ENCODE data around the gene PTPRA.

PTPRA gene

DNA sequence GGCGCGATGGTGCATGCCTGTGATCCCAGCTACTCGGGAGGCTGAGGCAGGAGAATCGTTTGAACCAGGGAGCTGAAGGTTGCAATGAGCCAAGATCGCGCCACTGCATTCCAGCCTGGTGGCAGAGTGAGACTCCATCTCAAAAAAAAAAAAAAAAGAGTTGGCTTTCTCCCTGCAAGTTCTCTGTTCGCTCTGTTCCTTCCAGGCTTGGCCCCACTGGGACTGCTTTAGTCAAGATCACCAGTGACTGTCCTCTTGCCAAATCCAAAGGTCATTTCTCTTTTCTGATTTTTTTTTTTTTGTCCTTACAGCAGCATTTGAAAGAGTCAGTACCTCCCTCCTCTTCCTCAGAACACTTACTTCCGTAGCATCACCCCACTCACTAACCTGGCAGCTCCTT is 159.3 kb downstream of the PTPRA start:
- H3K9me3 ChIP-seq (ENCODE audit: control insufficient read depth in 2 of 2, low read length in 2 of 2) = no peaks in the 10 kb centered on the region
- no peak overlapping the region for H3K9ac ChIP-seq (ENCODE audit: low read depth in 1 of 2, low read length in 2 of 2)
- no peaks in the 10 kb centered on the region for H3K4me1 ChIP-seq (ENCODE audit: control insufficient read depth in 2 of 2, insufficient read depth in 2 of 2, low read length in 2 of 2)
- H3K36me3 ChIP-seq (ENCODE audit: control insufficient read depth in 2 of 2, insufficient read depth in 2 of 2, low read length in 2 of 2) = peaks cover 57 to 64% of the 10 kb centered on the region in 2 donors
- no peak overlapping the region for H3K4me3 ChIP-seq (ENCODE audit: low read length in 2 of 2)
- H3K27me3 ChIP-seq (ENCODE audit: control insufficient read depth in 2 of 2, insufficient read depth in 2 of 2, low read length in 2 of 2) = no peaks in the 10 kb centered on the region
- no peak overlapping the region for H3K27ac ChIP-seq (ENCODE audit: low read depth in 2 of 2, low read length in 2 of 2)

GRCh38 chr20:3037654-3038053 is 164.4 kb downstream of the PTPRA start:
- Histone ChIP-seq H3K9me3 (ENCODE audit: control insufficient read depth in 2 of 2, low read length in 2 of 2) (no peaks in the 10 kb centered on the region), H3K9ac (ENCODE audit: low read depth in 1 of 2, low read length in 2 of 2) (no peak overlapping the region), H3K4me3 (ENCODE audit: low read length in 2 of 2) (no peak overlapping the region), H3K36me3 (ENCODE audit: control insufficient read depth in 2 of 2, insufficient read depth in 2 of 2, low read length in 2 of 2) (peaks cover 53 to 65% of the 10 kb centered on the region in 2 donors), H3K4me1 (ENCODE audit: control insufficient read depth in 2 of 2, insufficient read depth in 2 of 2, low read length in 2 of 2) (peaks cover 0 to 7% of the 10 kb centered on the region in 2 donors), H3K27me3 (ENCODE audit: control insufficient read depth in 2 of 2, insufficient read depth in 2 of 2, low read length in 2 of 2) (no peaks in the 10 kb centered on the region), H3K27ac (ENCODE audit: low read depth in 2 of 2, low read length in 2 of 2) (no peak overlapping the region)

DNA sequence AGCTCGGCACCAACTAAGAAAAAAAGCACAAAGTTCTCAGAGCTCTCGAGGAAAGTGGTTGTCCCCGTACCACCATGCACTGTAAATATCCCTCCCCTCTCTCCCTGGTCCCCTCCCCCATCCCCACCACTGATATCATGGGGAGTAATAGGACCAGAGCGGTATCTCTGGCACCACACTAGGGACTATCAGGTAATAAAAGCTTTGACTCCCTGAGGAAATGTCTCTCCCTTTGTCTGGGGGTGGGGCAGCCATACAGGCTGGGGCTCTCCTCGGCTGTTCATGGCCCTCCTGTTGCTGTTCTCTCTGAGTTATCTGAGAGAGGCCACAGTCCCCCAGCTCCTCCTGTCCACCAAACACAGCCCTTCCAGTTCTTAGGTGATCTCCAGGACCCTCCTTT is 165.2 kb downstream of the PTPRA start:
- Histone ChIP-seq H3K27ac (ENCODE audit: low read depth in 2 of 2, low read length in 2 of 2) (no peak overlapping the region), H3K27me3 (ENCODE audit: control insufficient read depth in 2 of 2, insufficient read depth in 2 of 2, low read length in 2 of 2) (no peaks in the 10 kb centered on the region), H3K9ac (ENCODE audit: low read depth in 1 of 2, low read length in 2 of 2) (no peak overlapping the region), H3K4me3 (ENCODE audit: low read length in 2 of 2) (no peak overlapping the region), H3K4me1 (ENCODE audit: control insufficient read depth in 2 of 2, insufficient read depth in 2 of 2, low read length in 2 of 2) (peaks cover 0 to 7% of the 10 kb centered on the region in 2 donors), H3K36me3 (ENCODE audit: control insufficient read depth in 2 of 2, insufficient read depth in 2 of 2, low read length in 2 of 2) (peaks cover 53 to 61% of the 10 kb centered on the region in 2 donors), H3K9me3 (ENCODE audit: control insufficient read depth in 2 of 2, low read length in 2 of 2) (no peaks in the 10 kb centered on the region)

GRCh38 chr20:3039426-3039825 is 166.1 kb downstream of the PTPRA start:
- Histone ChIP-seq H3K9ac (ENCODE audit: low read depth in 1 of 2, low read length in 2 of 2) (no peak overlapping the region), H3K36me3 (ENCODE audit: control insufficient read depth in 2 of 2, insufficient read depth in 2 of 2, low read length in 2 of 2) (peaks cover 53 to 58% of the 10 kb centered on the region in 2 donors), H3K4me1 (ENCODE audit: control insufficient read depth in 2 of 2, insufficient read depth in 2 of 2, low read length in 2 of 2) (peaks cover 0 to 7% of the 10 kb centered on the region in 2 donors), H3K9me3 (ENCODE audit: control insufficient read depth in 2 of 2, low read length in 2 of 2) (no peaks in the 10 kb centered on the region), H3K27me3 (ENCODE audit: control insufficient read depth in 2 of 2, insufficient read depth in 2 of 2, low read length in 2 of 2) (no peaks in the 10 kb centered on the region), H3K27ac (ENCODE audit: low read depth in 2 of 2, low read length in 2 of 2) (no peak overlapping the region), H3K4me3 (ENCODE audit: low read length in 2 of 2) (no peak overlapping the region)

GRCh38 chr20:3040086-3040485 is 166.8 kb downstream of the PTPRA start:
- Histone ChIP-seq H3K36me3 (ENCODE audit: control insufficient read depth in 2 of 2, insufficient read depth in 2 of 2, low read length in 2 of 2) (peaks cover 49 to 53% of the 10 kb centered on the region in 2 donors), H3K4me3 (ENCODE audit: low read length in 2 of 2) (no peak overlapping the region), H3K27me3 (ENCODE audit: control insufficient read depth in 2 of 2, insufficient read depth in 2 of 2, low read length in 2 of 2) (no peaks in the 10 kb centered on the region), H3K4me1 (ENCODE audit: control insufficient read depth in 2 of 2, insufficient read depth in 2 of 2, low read length in 2 of 2) (peaks cover 0 to 7% of the 10 kb centered on the region in 2 donors), H3K27ac (ENCODE audit: low read depth in 2 of 2, low read length in 2 of 2) (no peak overlapping the region), H3K9ac (ENCODE audit: low read depth in 1 of 2, low read length in 2 of 2) (no peak overlapping the region), H3K9me3 (ENCODE audit: control insufficient read depth in 2 of 2, low read length in 2 of 2) (no peaks in the 10 kb centered on the region)

DNA sequence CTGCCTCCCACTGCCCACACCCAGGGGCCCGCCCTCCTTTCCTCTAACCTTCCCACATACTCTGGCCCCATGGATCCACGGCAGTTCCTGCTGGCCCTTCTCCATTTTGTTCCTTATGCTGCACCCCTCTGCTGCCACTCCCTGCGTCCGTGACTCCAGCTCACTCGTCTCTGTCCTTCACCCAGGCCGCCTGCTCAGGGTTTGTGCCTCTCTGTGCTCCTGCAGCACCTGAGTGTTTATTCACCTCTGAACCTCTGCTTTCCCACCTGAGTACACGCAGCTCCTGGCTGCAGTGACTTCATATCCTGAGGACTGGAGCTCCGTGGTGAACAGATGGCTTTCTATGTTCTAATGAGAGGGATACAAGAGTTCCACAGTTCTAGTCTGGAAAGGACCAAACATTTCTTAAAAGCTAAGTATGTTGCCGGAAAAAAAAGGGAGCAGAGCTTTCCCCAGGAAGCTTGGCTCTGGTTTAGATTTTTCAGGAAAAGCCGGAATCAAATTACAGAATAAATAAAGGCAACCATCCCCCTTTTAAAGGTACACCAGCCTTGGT is 168.7 kb downstream of the PTPRA start:
- Histone ChIP-seq H3K4me1 (ENCODE audit: control insufficient read depth in 2 of 2, insufficient read depth in 2 of 2, low read length in 2 of 2) (peaks cover 3 to 13% of the 10 kb centered on the region in 2 donors), H3K9ac (ENCODE audit: low read depth in 1 of 2, low read length in 2 of 2) (no peak overlapping the region), H3K27ac (ENCODE audit: low read depth in 2 of 2, low read length in 2 of 2) (peak overlapping the region; percentile 32 to 63), H3K4me3 (ENCODE audit: low read length in 2 of 2) (peak overlapping the region; percentile 48 to 49), H3K36me3 (ENCODE audit: control insufficient read depth in 2 of 2, insufficient read depth in 2 of 2, low read length in 2 of 2) (peaks cover 31 to 35% of the 10 kb centered on the region in 2 donors), H3K27me3 (ENCODE audit: control insufficient read depth in 2 of 2, insufficient read depth in 2 of 2, low read length in 2 of 2) (no peaks in the 10 kb centered on the region), H3K9me3 (ENCODE audit: control insufficient read depth in 2 of 2, low read length in 2 of 2) (no peaks in the 10 kb centered on the region)

GRCh38 chr20:3042625-3043024 is 169.3 kb downstream of the PTPRA start:
- no peaks in the 10 kb centered on the region for H3K27me3 ChIP-seq (ENCODE audit: control insufficient read depth in 2 of 2, insufficient read depth in 2 of 2, low read length in 2 of 2)
- no peak overlapping the region for H3K9ac ChIP-seq (ENCODE audit: low read depth in 1 of 2, low read length in 2 of 2)
- H3K4me3 ChIP-seq (ENCODE audit: low read length in 2 of 2) = no peak overlapping the region
- no peaks in the 10 kb centered on the region for H3K9me3 ChIP-seq (ENCODE audit: control insufficient read depth in 2 of 2, low read length in 2 of 2)
- peaks cover 6 to 15% of the 10 kb centered on the region in 2 donors for H3K4me1 ChIP-seq (ENCODE audit: control insufficient read depth in 2 of 2, insufficient read depth in 2 of 2, low read length in 2 of 2)
- no peak overlapping the region for H3K27ac ChIP-seq (ENCODE audit: low read depth in 2 of 2, low read length in 2 of 2)
- H3K36me3 ChIP-seq (ENCODE audit: control insufficient read depth in 2 of 2, insufficient read depth in 2 of 2, low read length in 2 of 2) = peaks cover 27 to 30% of the 10 kb centered on the region in 2 donors

DNA sequence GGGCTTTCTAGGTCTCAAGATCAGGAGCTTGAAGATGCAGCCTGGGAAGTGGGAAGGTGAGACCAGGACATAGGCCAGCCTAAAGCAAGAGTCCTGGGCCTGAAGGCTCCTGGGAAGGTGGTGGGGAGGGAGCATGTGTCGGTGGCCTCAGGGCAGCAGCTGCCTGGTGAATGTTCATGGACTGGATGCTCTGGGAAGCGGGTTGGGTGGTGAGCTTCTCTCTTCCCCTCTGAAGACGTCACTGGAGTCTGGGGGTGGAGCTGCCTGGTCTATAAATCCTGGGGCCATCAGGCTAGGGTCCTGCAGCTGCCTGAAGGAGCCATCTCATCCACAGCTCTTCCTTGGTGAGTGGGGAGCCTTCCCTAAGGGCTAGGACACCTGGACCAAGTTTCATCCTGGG is 170.0 kb downstream of the PTPRA start, which contains the start of gene GNRH2:
GNRH2 (plus strand) TSS at position 301 of the 400 bp plus-strand sequence. CDS start 793 bp downstream, outside the sequence.
- Histone ChIP-seq H3K27me3 (ENCODE audit: control insufficient read depth in 2 of 2, insufficient read depth in 2 of 2, low read length in 2 of 2) (no peaks in the 10 kb centered on the region), H3K9me3 (ENCODE audit: control insufficient read depth in 2 of 2, low read length in 2 of 2) (no peaks in the 10 kb centered on the region), H3K27ac (ENCODE audit: low read depth in 2 of 2, low read length in 2 of 2) (no peak within 1 kb of the TSS), H3K4me1 (ENCODE audit: control insufficient read depth in 2 of 2, insufficient read depth in 2 of 2, low read length in 2 of 2) (peaks cover 6 to 15% of the 10 kb centered on the region in 2 donors), H3K36me3 (ENCODE audit: control insufficient read depth in 2 of 2, insufficient read depth in 2 of 2, low read length in 2 of 2) (peaks cover 24 to 32% of the 10 kb centered on the region in 2 donors), H3K9ac (ENCODE audit: low read depth in 1 of 2, low read length in 2 of 2) (no peak within 1 kb of the TSS), H3K4me3 (ENCODE audit: low read length in 2 of 2) (no peak within 1 kb of the TSS)

DNA sequence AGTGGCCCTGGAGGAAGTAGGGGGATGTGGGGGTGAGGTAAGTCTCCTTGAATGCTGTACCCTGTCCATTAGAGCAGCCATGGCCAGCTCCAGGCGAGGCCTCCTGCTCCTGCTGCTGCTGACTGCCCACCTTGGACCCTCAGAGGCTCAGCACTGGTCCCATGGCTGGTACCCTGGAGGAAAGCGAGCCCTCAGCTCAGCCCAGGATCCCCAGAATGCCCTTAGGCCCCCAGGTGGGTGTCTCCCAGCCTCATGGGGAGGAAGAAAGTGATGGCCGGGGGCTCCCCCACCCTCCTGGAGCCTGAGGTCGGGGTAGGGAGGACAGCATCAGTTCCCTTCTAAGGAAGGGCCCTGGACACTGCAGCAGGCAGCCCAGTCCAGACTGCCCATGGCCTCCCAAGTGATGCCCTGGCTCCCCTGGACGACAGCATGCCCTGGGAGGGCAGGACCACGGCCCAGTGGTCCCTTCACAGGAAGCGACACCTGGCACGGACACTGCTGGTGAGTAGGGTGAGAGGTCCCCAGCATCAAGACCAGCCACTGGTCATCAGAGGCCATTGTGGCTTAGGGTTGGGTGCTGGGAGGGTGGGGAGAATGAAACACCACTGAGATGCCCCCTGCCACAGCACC is 171.2 kb downstream of the PTPRA start:
- Histone ChIP-seq H3K9ac (ENCODE audit: low read depth in 1 of 2, low read length in 2 of 2) (no peak overlapping the region), H3K27ac (ENCODE audit: low read depth in 2 of 2, low read length in 2 of 2) (no peak overlapping the region), H3K4me1 (ENCODE audit: control insufficient read depth in 2 of 2, insufficient read depth in 2 of 2, low read length in 2 of 2) (peaks cover 6 to 15% of the 10 kb centered on the region in 2 donors), H3K27me3 (ENCODE audit: control insufficient read depth in 2 of 2, insufficient read depth in 2 of 2, low read length in 2 of 2) (no peaks in the 10 kb centered on the region), H3K4me3 (ENCODE audit: low read length in 2 of 2) (no peak overlapping the region), H3K9me3 (ENCODE audit: control insufficient read depth in 2 of 2, low read length in 2 of 2) (no peaks in the 10 kb centered on the region), H3K36me3 (ENCODE audit: control insufficient read depth in 2 of 2, insufficient read depth in 2 of 2, low read length in 2 of 2) (peaks cover 17 to 29% of the 10 kb centered on the region in 2 donors)

GRCh38 chr20:3045042-3045815 is 171.9 kb downstream of the PTPRA start:
- Histone ChIP-seq H3K27ac (ENCODE audit: low read depth in 2 of 2, low read length in 2 of 2) (peak overlapping the region; percentile 80 to 88), H3K9me3 (ENCODE audit: control insufficient read depth in 2 of 2, low read length in 2 of 2) (no peaks in the 10 kb centered on the region), H3K4me1 (ENCODE audit: control insufficient read depth in 2 of 2, insufficient read depth in 2 of 2, low read length in 2 of 2) (peaks cover 6 to 15% of the 10 kb centered on the region in 2 donors), H3K4me3 (ENCODE audit: low read length in 2 of 2) (peak overlapping the region; percentile 75 to 82), H3K36me3 (ENCODE audit: control insufficient read depth in 2 of 2, insufficient read depth in 2 of 2, low read length in 2 of 2) (peaks cover 15 to 28% of the 10 kb centered on the region in 2 donors), H3K27me3 (ENCODE audit: control insufficient read depth in 2 of 2, insufficient read depth in 2 of 2, low read length in 2 of 2) (no peaks in the 10 kb centered on the region), H3K9ac (ENCODE audit: low read depth in 1 of 2, low read length in 2 of 2) (peak overlapping the region; percentile 67 to 70)
